ENCODE data around the gene KAZN.

DNA sequence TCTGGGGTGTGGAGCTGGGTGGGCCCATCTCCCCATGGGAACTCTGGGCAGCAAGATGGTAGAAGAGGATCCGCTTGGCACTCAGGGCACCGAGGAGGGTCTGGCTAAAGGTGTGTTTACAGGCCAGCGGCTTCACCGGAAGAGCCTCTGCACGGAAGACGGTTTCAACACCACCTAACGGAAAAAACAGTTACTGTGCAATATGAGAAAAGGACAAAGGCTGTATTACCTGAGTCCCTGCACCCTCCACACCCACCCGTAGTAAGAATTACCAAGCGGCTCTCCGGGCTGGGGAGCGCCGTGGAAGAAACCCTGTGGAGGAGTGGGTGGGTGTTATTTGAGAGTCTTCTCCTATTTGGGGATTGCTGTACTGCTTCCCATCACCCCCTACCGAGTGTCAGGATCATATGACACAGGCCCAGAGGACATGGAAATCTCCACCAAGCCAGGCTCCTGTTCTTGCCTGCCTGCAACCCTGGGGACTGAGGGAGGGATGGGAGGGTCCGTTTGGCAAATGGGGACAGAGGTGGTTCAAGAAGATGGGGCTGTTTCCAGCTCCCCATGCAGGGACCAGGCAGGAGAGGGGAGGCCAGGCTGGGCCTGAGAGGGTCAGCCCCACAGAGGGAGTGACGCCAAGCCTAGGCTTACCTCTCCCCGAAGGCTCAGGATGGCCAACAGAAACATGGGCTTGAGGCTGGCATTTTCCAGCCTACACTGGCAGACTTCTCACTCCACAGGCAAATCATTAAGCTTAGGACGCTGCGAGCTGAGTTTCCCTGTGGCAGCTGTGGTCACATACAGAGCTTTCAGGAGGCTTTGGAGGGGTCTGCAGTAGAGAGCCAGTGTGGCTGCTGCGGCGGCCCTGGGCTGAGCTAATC is 351.6 kb downstream of the KAZN start:
- TF ChIP-seq FOXM1 (IDR thresholded peaks at IDR 0.05; ENCODE audit: borderline replicate concordance) (no peak), BHLHE40 (IDR thresholded peaks at IDR 0.05; ENCODE audit: borderline replicate concordance) (no peak), FOXK2 (IDR thresholded peaks at IDR 0.05) (no peak), TARDBP (IDR thresholded peaks at IDR 0.05) (no peak)

Data from HEK293T (cell line).